CD4-positive, alpha-beta T cell treated with Interleukin-6 for 4 hours (primary cell): ENCODE results near the gene GINS2.

Source experiments
- DNase-seq: peaks from one replicate; pipeline ENCODE4 v3.0.0-alpha.2; 2020; ENCODE audit warnings: mixed read lengths

Gene GINS2

GRCh38 chr16:85637808-85638647, 50.7 kb downstream of the GINS2 start:
- no peak for DNase-seq

GRCh38 chr16:85637061-85637807, 51.5 kb downstream of the GINS2 start:
- DNase-seq: no peak

GRCh38 chr16:85636234-85636812, 52.4 kb downstream of the GINS2 start:
- no peak for DNase-seq

- no peak for DNase-seq
Observed at GRCh38 chr16:85635545-85636140, 53.1 kb downstream of the GINS2 start.

- DNase-seq: no peak
Observed at GRCh38 chr16:85634747-85635544, 53.8 kb downstream of the GINS2 start.

- no peak for DNase-seq
Observed at GRCh38 chr16:85633888-85634287, 54.9 kb downstream of the GINS2 start.

- no peak for DNase-seq
Observed at GRCh38 chr16:85633438-85633743, 55.4 kb downstream of the GINS2 start.

- no peak for DNase-seq
Observed at GRCh38 chr16:85632709-85633437, 55.9 kb downstream of the GINS2 start.

- no peak for DNase-seq
Observed at GRCh38 chr16:85631802-85632393, 56.9 kb downstream of the GINS2 start.

GRCh38 chr16:85631230-85631629, 57.5 kb downstream of the GINS2 start:
- DNase-seq: no peak

GRCh38 chr16:85629853-85630252, 58.9 kb downstream of the GINS2 start:
- no peak for DNase-seq

GRCh38 chr16:85629326-85629725, 59.4 kb downstream of the GINS2 start:
- DNase-seq: no peak

GRCh38 chr16:85628645-85629044, 60.1 kb downstream of the GINS2 start:
- no peak for DNase-seq

- DNase-seq: no peak
Observed at GRCh38 chr16:85628265-85628556, 60.5 kb downstream of the GINS2 start.

GRCh38 chr16:85627526-85628264, 61.1 kb downstream of the GINS2 start:
- no peak for DNase-seq

GRCh38 chr16:85627089-85627488, 61.7 kb downstream of the GINS2 start:
- peak; percentile 9 for DNase-seq
